T-helper 1 cell treated with Interleukin-12 subunit alpha and Interleukin-12 subunit beta and Interleukin-4 antibody, amounts not matched to agents 30 ng/mL and 1 ng/mL, for 36 hours (primary cell): Measurements from ENCODE around the gene MEN1. TPM values are rescaled to one million over a fixed set of nuclear protein-coding genes. Genes with fewer than 3 reads are reported as not detected.

Experiments used
- total RNA-seq: library from RNA; stranded (reverse); gene quantifications from 2 replicates; pipeline ENCODE4 v1.2.3, GENCODE V29; 2022

The MEN1 gene
- total RNA-seq, 1 donor from 2014 or later: 28.7 TPM

Other genes with a start within 250 kb of the MEN1 start
- not detected in 2 replicates for gene SLC22A12, start 219.3 kb downstream of the MEN1 start, total RNA-seq
- gene NRXN2, start 87.4 kb downstream of the MEN1 start, total RNA-seq: 0.71 and 1.3 TPM in 2 replicates
- gene RASGRP2, start 66.4 kb downstream of the MEN1 start, total RNA-seq: 189 and 192 TPM in 2 replicates
- gene PYGM, start 50.6 kb downstream of the MEN1 start, total RNA-seq: 7.3 and 8.6 TPM in 2 replicates
- gene SF1, start 32.0 kb downstream of the MEN1 start, total RNA-seq: 485 and 486 TPM in 2 replicates
- gene MAP4K2, start 7.3 kb downstream of the MEN1 start, total RNA-seq: 79.2 and 80.7 TPM in 2 replicates
- 0.42 and 1.0 TPM in 2 replicates for gene CDC42BPG, start 34.1 kb upstream of the MEN1 start, total RNA-seq
- gene EHD1, start 68.1 kb upstream of the MEN1 start, total RNA-seq: 133 and 145 TPM in 2 replicates
- gene ATG2A, start 106.7 kb upstream of the MEN1 start, total RNA-seq: 30.3 and 31.3 TPM in 2 replicates
- gene PPP2R5B, start 114.1 kb upstream of the MEN1 start, total RNA-seq: 17.0 and 18.6 TPM in 2 replicates
- gene GPHA2, start 125.3 kb upstream of the MEN1 start, total RNA-seq: not detected in 2 replicates
- gene MAJIN, start 161.6 kb upstream of the MEN1 start, total RNA-seq: not detected in 2 replicates
- 0.10 TPM in 1 of 2 replicates, not detected in the other for gene BATF2, start 186.4 kb upstream of the MEN1 start, total RNA-seq
- gene ARL2, start 203.6 kb upstream of the MEN1 start, total RNA-seq: 55.8 and 57.9 TPM in 2 replicates
- gene SNX15, start 216.9 kb upstream of the MEN1 start, total RNA-seq: 29.9 and 35.8 TPM in 2 replicates
- 17.0 and 17.5 TPM in 2 replicates for gene SAC3D1, start 230.7 kb upstream of the MEN1 start, total RNA-seq
- gene NAALADL1, start 248.0 kb upstream of the MEN1 start, total RNA-seq: 14.1 and 14.4 TPM in 2 replicates